Posterior vena cava (tissue), 2 donors: ENCODE data around the gene PI4KA. TPM values are rescaled to one million over a fixed set of nuclear protein-coding genes. Genes with fewer than 3 reads are reported as not detected.
"Not testable (repeated sequence)": the region's sequence is repeated elsewhere in the genome, so short reads cannot be mapped to it uniquely, and the experiment has no call there.

Experiments used
- DNase-seq: peaks from one replicate; pipeline ENCODE4 v3.0.0-alpha.2; 2020; ENCODE audit warnings: low spot score
- intact Hi-C, 2 donors: fragments of 100-400 bp; cut with DNase I; formaldehyde crosslinking; loops; one replicate each; pipeline versions ENCODE4 v1.14.1 to v1.14.2; 2022 to 2023
- total RNA-seq, 2 donors: library from RNA; stranded (reverse); fragmentation: NEBNext Ultra II Directional; extraction: Animal tissue kit (Norgen Biotek cat#: 25700); gene quantifications; one replicate each; pipeline ENCODE4 v1.2.1, GENCODE V29; 2021
- donor health status: DM: yes; HTN: yes; CAD: no.
- donor health status: DM: yes; HTN: yes; CAD: no.

The PI4KA gene
- total RNA-seq, 2 donors from 2014 or later, result 83.9 to 97.9 TPM

DNA sequence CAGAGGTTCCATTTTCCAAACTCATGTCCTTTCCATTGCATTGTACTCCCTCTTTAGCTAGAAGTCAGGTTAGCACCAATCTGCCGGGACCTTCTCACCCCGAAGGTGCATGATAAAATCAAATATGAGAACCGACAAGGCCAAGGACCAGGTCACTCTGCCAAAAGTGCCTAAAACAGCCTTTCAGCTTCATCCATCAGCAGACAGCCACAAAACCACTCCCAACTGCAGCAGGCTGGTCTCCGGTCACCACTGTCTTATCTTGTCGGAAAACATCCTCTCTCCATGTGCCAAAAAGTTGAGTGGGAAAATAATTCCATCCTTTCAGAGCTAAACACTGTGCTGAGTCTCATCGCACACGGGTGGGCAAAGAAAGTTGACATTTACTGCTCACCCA, 1.4 kb downstream of the PI4KA start:
- intact Hi-C loops, result no loop called here
- DNase-seq, result peak; percentile 19

DNA sequence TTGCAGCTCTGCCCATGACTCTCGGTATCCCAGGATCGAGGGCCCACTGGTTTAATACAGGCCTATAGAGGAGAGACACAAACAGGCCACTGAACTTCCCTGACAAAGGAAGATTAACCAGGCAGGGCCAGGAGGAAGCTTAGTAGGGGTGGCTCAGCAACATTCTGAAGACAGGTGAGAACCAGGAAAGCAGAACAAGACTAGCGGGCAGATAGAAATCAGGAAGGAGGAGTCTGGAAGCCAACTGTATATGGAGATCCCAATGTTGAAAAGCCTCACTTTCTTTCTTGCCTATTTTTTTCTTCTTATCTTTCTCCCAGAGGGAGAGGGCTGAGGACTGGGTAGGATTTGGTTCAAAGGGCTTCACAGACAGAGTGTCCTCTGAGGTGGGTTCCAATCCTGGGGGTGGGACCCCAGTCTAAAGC, 5.4 kb downstream of the PI4KA start:
- DNase-seq, result no peak
- intact Hi-C loops, result no loop called here

DNA sequence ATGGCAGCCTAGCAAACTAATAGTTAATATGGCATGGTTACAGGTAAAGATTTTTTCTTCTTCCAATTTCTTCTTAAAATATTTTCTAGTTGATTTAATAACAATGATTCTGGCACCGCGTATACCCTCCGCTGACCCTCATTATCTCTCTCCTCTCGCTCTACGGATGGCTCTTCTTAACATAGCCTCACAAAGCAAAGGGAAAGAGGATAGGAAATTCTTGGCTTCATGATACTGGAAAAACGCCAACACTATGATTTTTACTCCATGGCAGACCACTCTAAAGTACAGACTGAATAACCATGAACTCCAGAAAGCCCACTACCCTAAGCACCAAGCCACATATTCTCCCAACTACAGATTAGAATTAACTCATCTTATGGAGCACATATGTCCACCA, 6.1 kb downstream of the PI4KA start:
- no peak for DNase-seq
- intact Hi-C loops, result no loop called here

DNA sequence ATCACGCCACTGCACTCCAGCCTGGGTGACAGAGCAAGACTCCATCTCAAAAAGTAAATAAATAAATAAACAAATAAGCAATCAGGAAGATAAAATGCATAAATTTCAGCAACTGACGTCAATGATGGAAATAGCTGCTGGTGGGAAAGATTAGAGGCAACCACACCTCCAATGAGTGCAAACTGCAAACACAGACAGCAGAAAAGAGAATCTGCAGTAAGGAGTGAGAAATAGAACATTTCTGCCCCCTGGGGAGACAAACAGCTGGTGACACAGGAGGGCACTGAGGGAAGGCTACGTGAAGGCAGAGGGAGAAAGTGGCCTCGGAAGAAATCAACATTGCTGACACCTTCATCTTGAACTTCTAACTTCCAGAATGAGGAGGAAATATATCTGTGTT, 6.5 kb downstream of the PI4KA start:
- intact Hi-C loops, result no loop called here
- no peak for DNase-seq

DNA sequence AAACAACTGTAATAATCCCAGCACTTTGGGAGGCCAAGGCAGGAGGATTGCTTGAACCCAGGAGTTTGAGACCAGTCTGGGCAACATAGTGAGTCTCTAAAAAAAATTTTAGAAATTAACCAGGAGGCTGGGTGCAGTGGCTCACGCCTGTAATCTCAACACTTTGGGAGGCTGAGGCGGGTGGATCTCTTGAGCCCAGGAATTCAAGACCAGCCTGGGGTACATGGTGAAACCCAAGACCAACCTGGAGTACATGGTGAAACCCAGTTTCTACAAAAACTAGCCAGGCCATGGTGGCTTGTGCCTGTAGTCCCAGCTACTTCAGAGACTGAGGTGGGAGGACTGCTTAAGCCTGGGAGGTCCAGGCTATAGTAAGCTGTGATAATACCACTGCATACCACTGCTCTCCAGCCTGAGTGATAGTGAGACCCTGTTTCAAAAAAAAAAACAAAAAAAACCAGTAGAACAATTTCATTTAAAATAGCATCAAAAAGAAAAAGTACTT, 11.2 kb downstream of the PI4KA start:
- intact Hi-C loops, result loop anchor here in 1 of 2 donors (10.0 kb wide), 1 partner anchor 1587 kb away; no protein-coding TSS in a partner anchor
- no peak for DNase-seq

DNA sequence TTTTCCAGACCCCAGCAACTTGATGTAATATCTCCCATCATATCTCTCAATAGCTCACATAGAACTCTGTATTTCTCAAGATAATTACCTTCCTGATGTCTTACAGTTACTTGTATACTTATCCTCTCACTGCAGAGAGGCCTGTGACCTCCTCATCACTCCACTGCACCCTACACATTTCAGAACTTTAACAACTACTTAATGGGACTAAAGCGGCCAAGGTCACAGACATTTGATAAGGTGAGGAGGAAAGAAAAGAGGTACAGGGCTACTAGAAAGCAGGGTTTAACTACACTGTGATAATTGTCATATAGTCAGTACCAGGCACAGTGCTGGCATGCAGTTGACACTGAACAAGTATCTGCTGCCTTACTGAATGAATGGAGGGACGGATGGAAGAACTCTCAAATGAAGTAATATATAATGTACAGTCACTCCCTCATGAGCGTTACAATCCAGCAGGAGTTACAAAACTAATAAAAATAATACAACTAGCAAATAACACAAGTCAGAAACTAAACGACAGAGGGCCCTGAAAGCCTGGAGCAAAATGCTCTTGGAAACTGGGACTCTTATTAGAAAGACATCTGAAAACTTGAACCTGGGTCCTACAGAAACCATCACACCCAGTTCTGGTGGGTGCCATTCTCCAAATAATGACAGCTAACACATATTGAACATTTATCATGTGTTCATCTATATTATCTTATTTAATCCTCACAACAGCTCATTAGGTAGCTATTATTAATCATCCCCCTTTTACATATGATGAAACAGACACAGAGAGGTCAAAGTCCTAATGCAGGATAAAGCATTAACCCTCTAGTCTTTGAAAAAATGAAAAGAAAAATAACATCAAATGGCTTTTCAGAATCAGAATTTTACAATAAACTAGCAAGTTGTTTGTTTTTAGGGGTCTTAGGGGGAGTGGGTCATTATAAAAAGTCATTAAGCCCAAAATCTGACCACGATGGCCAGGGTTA, 14.3 kb downstream of the PI4KA start:
- intact Hi-C loops, result loop anchor here in 1 of 2 donors (10.0 kb wide), 1 partner anchor 1590 kb away; no protein-coding TSS in a partner anchor
- DNase-seq, result no peak

DNA sequence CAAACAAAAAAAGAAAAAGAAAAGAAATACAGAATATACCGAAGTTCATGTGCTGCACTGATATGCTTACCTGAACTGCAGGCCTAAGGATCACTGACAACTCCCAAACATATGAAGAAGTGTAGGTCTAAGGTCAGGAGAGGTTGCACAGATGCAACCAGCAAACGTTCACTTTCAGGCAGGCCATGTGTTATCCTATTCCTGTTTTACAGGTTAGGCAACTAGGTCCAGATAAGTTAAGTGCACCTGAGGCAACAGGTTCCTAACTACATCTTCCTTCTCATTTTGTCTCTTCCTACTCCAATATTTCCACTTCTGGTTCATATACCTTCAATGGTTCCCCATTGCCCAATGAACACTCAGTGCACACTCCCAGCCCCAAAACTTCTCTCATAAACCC, 15.1 kb downstream of the PI4KA start:
- no peak for DNase-seq
- intact Hi-C loops, result loop anchor here in 1 of 2 donors (10.0 kb wide), 1 partner anchor 1591 kb away; no protein-coding TSS in a partner anchor

DNA sequence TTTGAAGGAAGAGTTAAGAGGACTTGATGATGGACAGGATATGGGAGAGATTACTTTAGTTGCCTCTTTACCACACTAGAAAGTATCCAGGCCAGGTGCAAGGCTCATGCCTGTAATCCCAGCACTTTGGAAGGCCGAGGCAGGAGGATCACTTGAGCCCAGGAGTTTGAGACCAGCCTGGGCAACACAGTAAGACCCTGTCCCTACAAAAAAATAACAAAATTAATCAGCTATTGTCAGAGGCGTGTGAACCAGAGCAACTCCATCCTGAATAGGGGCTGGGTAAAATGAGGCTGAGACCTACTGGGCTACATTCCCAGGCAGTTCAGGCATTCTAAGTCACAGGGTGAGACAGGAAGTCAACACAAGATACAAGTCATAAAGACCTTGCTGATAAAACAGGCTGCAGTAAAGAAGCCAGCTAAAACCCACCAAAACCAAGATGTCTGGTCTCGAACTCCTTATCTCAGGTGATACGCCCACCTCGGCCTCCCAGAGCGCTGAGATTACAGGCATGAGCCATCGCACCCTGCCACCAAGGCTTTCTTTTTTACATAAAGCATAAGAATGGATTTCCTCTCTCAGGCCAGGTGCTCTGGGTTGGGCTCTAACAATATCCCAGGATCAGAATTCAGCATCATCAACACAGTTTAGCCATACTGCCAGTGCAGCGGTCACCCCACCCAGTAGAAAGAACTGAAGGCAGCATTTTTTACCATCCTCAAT, 17.8 kb downstream of the PI4KA start:
- intact Hi-C loops, result loop anchor here in 1 of 2 donors (10.0 kb wide), 1 partner anchor 1594 kb away; no protein-coding TSS in a partner anchor
- no peak for DNase-seq

DNA sequence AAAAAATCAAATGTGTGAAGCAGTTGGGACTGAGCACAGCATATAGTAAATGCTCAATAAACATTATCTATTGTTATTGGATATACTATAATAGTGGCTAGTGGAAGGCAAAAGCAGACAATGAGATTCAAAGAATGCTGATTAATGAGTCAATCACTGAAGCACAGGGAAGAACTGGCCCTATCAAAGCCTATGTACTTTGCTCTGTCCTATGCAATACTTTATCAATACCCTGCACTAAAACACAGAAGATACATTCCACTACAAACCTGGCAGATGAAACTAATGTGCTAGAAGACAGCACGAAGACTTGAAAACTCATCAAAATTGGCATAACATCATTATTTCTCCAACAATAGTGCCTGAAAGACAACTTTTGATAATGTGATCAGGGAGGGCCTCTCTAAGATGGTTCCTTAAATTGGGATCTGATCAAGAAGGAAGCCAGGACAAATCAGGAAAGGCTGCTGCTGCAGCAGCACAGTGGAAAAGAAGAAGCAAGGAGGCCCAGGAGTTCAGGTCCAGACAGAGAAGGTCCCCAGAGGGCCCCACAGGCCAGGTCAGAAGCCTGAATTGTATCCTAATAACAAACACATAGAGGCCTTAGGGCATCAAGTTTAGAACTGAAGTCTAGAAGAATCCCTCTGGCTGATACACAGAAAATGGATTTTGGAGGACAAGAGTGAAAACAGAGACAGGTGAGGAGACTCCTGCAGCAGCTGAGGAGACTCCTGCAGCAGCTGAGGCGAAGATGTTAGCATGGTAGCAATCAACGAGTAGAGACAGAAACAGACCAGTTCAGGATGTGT, 18.6 kb downstream of the PI4KA start:
- intact Hi-C loops, result loop anchor here in 1 of 2 donors (10.0 kb wide), 1 partner anchor 1595 kb away; no protein-coding TSS in a partner anchor
- DNase-seq, result no peak

DNA sequence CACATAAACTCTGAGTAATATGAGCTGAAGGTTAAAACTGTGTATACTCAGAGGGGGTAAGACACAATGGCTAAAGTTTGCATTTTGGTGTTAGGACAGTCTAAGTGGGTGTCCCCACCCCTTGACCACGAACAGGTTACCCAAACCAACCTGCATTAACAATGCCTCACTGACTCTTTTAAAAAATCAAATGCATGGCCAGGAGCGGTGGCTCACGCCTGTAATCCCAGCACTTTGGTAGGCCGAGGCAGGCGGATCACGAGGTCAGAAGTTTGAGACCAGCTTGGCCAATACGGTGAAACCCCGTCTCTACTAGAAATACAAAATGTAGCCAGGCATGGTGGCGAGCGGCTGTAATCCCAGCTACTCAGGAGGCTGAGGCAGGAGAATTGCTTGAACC, 19.3 kb downstream of the PI4KA start:
- intact Hi-C loops, DNase-seq: not testable (repeated sequence)

DNA sequence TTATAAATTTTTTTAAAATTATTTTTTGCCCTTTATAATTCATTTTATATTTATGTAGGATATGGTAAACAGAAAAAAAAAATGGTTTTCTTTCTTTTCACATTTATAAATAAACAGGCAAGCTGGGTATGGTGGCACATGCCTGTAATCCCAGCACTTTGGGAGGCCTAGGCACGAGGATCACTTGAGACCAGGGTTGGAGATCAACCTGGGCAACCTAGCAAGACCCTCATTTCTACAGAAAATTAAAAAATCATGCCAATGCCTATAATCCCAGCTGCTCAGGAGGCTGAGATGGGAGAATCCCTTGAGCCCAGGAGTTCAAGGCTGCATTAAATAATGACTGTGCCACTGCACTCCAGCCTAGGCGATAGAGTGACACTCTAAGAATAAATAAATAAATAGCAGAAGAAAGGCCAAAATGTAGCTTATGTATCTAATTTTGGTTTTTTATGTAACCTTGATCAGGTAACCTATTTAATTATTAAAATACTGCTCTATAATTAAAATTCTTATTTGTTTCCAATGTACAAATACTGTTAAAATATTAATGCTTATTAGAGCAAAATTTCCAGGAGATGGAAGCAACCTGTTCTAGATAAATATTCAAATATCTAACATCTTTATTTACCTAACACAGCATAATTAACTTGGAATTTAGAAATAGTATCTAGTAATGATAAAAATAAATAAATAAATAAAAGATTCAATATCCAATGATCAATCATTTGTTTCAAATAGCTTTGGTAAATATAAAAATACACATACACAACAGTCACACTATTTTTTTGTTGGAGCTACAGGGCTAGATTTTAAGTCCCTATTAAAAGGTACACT, 21.4 kb downstream of the PI4KA start:
- DNase-seq, result no peak
- intact Hi-C loops, result no loop called here

DNA sequence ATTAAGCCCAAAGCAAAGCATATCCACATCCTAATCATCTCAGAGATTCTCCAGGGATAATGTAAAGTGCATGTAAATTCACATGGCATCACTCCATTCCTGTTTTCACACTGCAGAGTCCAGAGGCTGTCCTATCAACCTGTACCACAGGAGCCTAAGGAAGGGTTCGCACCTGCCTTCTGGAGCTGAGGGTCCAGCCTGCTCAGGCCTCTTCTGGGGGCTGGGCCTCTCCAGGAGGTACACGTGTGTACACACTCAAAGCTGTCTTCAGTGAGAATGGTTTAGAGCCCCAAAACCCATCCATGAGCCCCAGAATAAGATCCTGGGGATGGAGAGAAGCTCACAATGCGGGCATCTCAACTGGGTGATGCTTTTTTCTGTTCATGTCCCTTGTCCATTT, 23.9 kb downstream of the PI4KA start:
- intact Hi-C loops, result no loop called here
- DNase-seq, result no peak

DNA sequence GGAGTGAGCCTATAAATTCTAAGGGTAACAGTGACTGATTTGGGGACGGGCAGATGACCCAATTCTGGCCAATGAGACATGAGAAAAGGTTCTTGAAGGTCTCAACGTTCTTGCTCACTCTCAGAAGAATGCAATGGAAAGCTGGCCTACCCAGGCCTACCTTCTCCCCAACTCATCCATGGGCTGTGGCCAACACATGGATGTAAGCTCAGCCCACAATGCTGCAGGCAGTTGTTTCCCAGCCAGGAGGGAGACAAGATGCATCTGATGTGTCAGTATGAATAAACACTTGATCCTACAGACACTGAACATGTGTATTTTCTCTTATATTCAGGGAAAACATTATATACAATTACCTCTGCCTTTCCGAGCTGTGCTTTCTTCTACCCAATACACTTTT, 24.4 kb downstream of the PI4KA start:
- intact Hi-C loops, result no loop called here
- no peak for DNase-seq

DNA sequence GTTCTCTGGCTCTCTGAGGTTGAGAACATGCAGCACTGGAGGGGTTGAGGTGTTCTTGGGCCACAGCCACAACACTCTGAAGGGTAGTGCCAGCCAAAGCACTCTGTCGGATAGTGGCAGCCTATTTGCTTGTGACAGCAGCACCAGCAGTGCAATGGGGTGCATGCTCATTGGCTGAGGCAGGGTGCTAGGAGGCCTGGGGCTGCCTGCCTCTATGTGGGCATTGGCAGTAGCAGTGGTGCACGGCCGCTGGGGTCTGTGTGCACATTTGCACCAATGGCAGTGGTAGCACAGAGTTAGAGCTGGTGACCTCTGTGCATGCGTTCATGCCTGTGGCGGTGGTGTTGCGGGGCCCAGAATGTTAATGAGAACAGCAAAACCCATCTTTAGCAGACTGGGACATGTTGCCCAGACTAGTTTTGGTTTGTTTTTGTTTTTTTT, 25.4 kb downstream of the PI4KA start:
- no peak for DNase-seq
- intact Hi-C loops, result no loop called here

DNA sequence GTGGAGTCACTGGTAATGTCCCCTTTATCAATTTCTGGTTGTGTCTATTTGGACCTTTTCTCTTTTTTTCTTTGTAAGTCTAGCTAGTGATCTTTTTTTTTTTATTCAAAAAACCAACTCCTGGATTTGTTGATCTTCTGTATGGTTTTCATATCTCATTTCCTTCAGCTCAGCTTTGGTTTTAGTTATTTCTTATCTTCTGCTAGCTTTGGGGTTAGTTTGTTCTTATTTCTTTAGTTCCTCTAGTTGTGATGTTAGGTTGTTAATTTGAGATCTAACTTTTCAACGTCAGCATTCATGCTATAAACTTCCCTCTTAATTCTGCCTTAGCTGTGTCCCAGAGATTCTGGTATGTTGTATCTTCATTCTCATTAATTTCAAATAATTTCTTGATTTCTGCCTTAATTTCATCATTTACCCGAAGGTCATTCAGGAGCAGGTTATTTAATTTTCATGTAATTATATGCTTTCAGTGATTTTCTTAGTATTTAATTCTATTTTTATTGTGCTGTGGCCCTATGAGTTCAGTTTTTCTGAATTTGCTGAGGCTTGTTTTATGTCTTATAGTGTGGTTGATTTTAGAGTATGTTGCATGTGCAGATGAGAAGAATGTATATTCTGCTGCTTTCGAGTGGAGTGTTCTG, 29.0 kb downstream of the PI4KA start:
- no peak for DNase-seq
- intact Hi-C loops, result no loop called here

DNA sequence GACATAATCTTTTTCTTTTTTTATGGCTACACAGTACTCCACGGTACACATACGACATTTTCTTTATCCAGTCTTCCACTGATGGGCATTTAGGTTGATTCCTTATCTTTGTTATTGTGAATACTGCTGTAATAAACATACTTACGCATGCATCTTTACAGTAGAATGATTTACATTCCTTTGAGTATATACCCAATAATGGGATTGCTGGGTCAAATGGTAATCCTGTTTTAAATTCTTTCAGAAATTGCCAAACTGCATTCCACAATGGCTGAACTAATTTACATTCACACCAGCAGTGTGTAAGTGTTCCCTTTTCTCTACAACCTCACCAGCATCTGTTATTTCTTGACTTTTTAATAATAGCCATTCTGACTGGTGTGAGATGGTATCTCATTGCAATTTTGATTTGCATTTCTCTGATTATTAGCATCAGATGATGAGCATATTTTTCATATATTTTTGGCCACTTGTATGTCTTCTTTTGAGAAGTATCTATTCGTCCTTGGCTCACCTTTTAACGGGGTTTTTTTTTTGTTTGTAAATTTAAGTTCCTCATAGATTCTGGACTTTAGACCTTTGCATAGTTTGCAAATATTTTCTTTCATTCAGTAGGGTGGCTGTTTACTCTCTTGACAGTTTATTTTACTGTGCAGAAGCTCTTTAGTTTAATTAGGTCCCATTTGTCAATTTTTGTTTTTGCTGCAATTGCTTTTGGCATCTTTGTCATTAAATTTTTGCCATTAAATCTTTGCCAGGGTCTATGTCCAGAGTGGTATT, 32.0 kb downstream of the PI4KA start:
- intact Hi-C loops, DNase-seq: not testable (repeated sequence)

DNA sequence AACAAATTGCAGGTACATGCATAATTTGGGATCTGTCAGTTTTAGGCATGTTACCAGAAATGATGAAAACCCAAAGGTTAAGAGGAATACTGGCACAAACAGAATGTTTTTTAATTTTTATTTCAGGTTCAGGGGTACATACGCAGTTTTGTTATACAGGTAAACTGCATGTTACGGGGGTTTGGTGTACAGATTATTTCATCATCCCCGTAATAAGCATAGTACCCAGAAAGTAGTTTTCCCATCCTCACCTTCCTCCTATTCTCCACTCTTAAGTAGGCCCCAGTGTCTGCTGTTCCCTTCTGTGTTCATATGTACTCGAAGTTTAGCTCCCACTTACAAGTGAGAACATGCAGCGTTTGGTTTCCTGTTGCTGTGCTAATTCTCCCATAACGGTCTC, 33.0 kb downstream of the PI4KA start:
- intact Hi-C loops, result no loop called here
- no peak for DNase-seq
